Activated T-cell treated with anti-CD3 and anti-CD28 coated beads, Interleukin-2, amount 50 U/mL, for 72 hours (primary cell): Measurements from ENCODE around the gene GRIK4. TPM values are rescaled to one million over a fixed set of nuclear protein-coding genes. Genes with fewer than 3 reads are reported as not detected.

Experiments used
- ATAC-seq, 2 donors: fragments of 150-1000 bp; cut with Tn5 transposase; replicated peaks in 1 of 2; 2 replicates each; pipeline ENCODE4 v1.10.0; 2021; ENCODE audit warnings: moderate library complexity in 2 of 2, mild to moderate bottlenecking in 1 of 2
- DNase-seq, 2 donors: peaks; one replicate each; pipeline ENCODE4 v3.0.0; 2021 to 2022; ENCODE audit warnings: mixed read lengths in 1 of 2
- H3K27ac Mint-ChIP-seq: one replicate; pipeline ENCODE4 v1.8.0; 2022; ENCODE audit warnings: mild to moderate bottlenecking, moderate library complexity, mixed read lengths
- H3K27me3 Mint-ChIP-seq: one replicate; pipeline ENCODE4 v1.8.0; 2022; ENCODE audit warnings: low read depth, mixed read lengths
- H3K36me3 Mint-ChIP-seq, 2 donors: one replicate each; pipeline ENCODE4 v1.8.0; 2022; ENCODE audit warnings: mixed read lengths in 2 of 2, mild to moderate bottlenecking in 1 of 2; ENCODE audit not compliant: insufficient read depth in 2 of 2
- H3K4me1 Mint-ChIP-seq: one replicate; pipeline ENCODE4 v1.8.0; 2022; ENCODE audit warnings: low read depth, mixed read lengths
- H3K4me3 Mint-ChIP-seq, 2 donors: one replicate each; pipeline ENCODE4 v1.8.0; 2022; ENCODE audit warnings: mild to moderate bottlenecking in 2 of 2, mixed read lengths in 2 of 2, moderate library complexity in 2 of 2
- H3K9me3 Mint-ChIP-seq, 2 donors: one replicate each; pipeline ENCODE4 v1.8.0; 2022; ENCODE audit warnings: mixed read lengths in 2 of 2
- total RNA-seq, 2 donors: library from RNA; stranded (reverse); gene quantifications; one replicate each; pipeline ENCODE4 v1.2.3, GENCODE V29; 2022

GRIK4 gene
- total RNA-seq, 2 donors from 2014 or later: 0.12 TPM; not detected in 1

DNA sequence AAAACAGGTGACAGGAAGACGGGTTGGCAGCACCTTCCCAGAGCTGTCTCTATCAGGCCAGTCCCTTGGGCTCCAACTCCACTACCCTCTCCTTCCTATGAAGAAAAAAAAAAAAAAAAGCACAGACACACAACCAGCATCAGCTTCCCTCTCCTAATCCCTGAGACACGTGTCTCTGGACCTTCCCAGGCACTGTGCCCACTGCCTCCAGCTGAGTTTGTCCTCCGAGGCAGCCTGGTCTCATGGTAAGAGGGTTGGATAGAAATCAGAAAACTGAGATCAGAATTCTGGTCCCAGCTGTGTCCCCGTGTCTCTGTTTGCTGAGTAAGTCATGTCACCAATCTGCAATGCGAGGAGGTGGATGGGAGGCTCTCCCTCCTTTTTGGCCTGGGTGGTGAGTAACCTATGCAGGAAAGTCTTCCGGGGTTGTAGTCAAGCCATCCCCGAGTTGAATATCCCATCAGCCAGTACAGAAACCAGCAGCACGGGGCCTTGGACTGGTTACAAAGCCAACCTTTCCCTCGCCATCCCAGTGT is 318.6 kb downstream of the GRIK4 start:
- Mint-ChIP-seq H3K36me3 (no peaks in the 10 kb centered on the region), H3K4me1 (no peaks in the 10 kb centered on the region), H3K9me3 (no peaks in the 10 kb centered on the region), H3K27ac (no peak overlapping the region), H3K27me3 (peaks cover 15% of the 10 kb centered on the region), H3K4me3 (no peak overlapping the region)
- ATAC-seq (no peak), DNase-seq (no peak)

DNA sequence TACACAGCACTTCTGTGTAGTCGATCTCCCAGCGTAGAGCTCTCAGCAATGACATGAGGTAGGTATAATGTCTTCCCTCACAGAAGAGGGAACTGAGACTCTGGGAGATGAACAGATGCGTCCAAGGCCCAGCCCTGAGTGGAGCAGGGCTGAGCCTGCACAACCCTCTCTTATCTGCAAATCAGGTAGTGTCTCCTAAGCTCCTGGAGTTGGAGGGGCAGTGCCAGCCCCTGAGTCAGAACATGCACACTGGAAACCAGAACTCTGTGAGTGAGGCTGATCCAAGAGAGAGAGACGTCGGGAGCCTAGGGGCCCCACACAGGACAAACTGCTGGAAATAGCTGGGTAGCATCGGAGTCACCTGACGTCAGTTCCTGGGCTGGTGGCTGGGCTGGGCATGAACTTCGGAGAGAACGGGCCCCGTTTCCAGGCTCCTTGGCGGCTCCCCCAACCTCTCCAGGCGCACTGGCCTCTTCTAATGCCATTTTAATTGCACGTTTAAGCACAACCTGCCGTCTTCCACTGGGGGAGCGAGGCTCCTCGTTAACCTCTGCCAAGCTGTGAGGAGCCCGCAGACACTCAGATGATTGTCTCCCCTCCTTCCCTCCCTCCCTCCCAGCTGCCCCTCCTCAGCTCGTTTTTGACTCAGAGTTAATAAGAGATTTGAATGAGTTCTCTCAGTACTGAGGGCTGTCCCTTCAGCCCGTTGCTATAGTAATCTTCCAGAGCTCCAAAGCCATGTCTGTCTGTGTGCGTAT is 321.1 kb downstream of the GRIK4 start:
- H3K9me3 Mint-ChIP-seq: no peaks in the 10 kb centered on the region
- DNase-seq (no peak), ATAC-seq (no peak)
- peaks cover 19% of the 10 kb centered on the region for H3K27me3 Mint-ChIP-seq
- H3K4me1 Mint-ChIP-seq: peaks cover 17% of the 10 kb centered on the region
- no peaks in the 10 kb centered on the region for H3K36me3 Mint-ChIP-seq
- H3K4me3 Mint-ChIP-seq: no peak overlapping the region
- no peak overlapping the region for H3K27ac Mint-ChIP-seq

- ATAC-seq: no peak
- H3K4me3 Mint-ChIP-seq: no peak overlapping the region
- peaks cover 21% of the 10 kb centered on the region for H3K4me1 Mint-ChIP-seq
Measured at GRCh38 chr11:120834686-120835210, 323.2 kb downstream of the GRIK4 start.

DNA sequence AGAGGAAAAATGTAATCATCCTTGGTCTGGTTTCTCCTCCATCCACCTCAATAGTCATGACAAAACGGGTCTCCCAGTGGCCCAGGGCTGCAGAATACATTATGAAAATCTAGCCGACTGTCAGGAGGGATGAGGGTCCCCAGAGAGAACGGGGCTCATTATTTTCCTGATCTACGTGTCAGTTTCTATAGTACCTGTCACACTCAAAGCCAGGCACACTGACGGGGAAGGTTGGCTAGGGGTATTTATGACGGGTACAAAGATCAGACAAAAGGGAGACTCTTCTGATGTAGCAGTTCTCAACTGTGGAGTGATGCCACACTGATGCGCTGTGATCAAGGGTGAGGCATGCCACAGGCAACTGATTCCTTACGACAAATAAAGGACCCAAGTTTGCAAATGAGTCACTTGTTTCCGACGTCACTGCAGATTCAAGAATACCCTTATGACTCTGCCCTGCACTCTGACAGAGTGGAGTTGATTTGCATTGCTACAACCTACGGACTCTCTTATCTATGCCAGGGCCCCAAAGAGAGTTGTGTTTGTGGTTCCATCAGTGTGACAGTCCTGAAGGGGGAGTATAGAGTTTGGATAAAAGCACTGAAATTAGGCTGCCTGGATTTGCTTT is 324.2 kb downstream of the GRIK4 start:
- peak; percentile 96 to 97 for ATAC-seq
- Mint-ChIP-seq H3K9me3 (no peaks in the 10 kb centered on the region), H3K4me1 (peaks cover 28% of the 10 kb centered on the region), H3K36me3 (no peaks in the 10 kb centered on the region), H3K27ac (peak overlapping the region; percentile 61), H3K27me3 (peaks cover 34% of the 10 kb centered on the region), H3K4me3 (peak overlapping the region in 1 of 2 donors; percentile 57)
- peak; percentile 64 to 75 for DNase-seq

More at GRCh38 chr11:120834686-120835210, 323.2 kb downstream of the GRIK4 start:
- Mint-ChIP-seq H3K27me3 (peaks cover 27% of the 10 kb centered on the region), H3K27ac (no peak overlapping the region), H3K9me3 (no peaks in the 10 kb centered on the region), H3K36me3 (no peaks in the 10 kb centered on the region)
- no peak for DNase-seq

DNA sequence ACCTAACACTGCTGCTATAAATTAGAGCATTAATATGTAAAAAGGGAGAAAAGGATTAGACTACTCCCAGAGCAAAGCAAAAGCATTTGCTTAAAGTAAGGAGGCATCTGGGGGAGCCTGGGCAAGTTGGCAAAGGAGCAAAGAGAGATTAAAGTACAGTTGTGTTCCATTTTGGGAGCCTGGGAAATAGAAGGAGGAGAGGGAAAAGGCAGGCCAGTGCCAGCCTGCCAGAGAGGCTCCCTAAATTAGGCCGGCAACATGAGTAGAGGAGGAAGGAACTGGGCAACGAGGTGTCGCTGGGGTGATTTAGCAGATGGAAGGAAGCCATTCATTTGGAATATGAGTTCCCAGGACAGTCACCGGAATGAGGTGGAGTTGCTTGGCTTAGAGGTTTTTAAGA is 326.1 kb downstream of the GRIK4 start:
- Mint-ChIP-seq H3K27ac (no peak overlapping the region), H3K36me3 (no peaks in the 10 kb centered on the region), H3K9me3 (no peaks in the 10 kb centered on the region), H3K27me3 (peaks cover 29% of the 10 kb centered on the region), H3K4me1 (peaks cover 28% of the 10 kb centered on the region), H3K4me3 (no peak overlapping the region)
- DNase-seq: no peak
- ATAC-seq: no peak

DNA sequence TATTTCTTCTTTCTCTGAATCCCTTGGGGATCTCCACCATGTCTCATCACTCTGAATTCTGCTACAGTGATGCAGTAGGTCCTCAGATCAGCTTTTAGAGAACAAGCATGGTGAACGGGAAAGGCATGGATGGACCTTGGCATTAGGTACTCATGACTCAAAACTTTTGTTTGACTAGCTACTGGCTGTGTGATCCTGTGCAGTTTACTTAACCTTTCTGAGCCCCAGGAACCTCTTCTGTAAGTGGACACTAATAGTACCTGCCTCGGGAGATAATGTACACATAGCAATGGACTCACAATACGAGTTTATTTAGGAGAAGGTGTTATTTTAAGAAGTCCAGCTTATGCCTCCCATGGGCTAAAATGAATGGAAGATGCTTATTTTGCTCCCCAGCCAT is 327.7 kb downstream of the GRIK4 start:
- no peaks in the 10 kb centered on the region for H3K36me3 Mint-ChIP-seq
- no peak overlapping the region for H3K27ac Mint-ChIP-seq
- no peak for DNase-seq
- H3K4me3 Mint-ChIP-seq: no peak overlapping the region
- H3K27me3 Mint-ChIP-seq: peaks cover 19% of the 10 kb centered on the region
- H3K9me3 Mint-ChIP-seq: no peaks in the 10 kb centered on the region
- no peak for ATAC-seq
- H3K4me1 Mint-ChIP-seq: peaks cover 28% of the 10 kb centered on the region

- Mint-ChIP-seq H3K27me3 (peaks cover 19% of the 10 kb centered on the region), H3K4me1 (peaks cover 28% of the 10 kb centered on the region), H3K9me3 (no peaks in the 10 kb centered on the region), H3K36me3 (no peaks in the 10 kb centered on the region), H3K27ac (no peak overlapping the region), H3K4me3 (no peak overlapping the region)
- ATAC-seq (no peak), DNase-seq (no peak)
Measured at GRCh38 chr11:120839846-120840402, 328.4 kb downstream of the GRIK4 start.

- DNase-seq: no peak
- peaks cover 19% of the 10 kb centered on the region for H3K27me3 Mint-ChIP-seq
- ATAC-seq: no peak
- no peaks in the 10 kb centered on the region for H3K36me3 Mint-ChIP-seq
- H3K27ac Mint-ChIP-seq: no peak overlapping the region
- H3K4me1 Mint-ChIP-seq: peaks cover 23% of the 10 kb centered on the region
- no peak overlapping the region for H3K4me3 Mint-ChIP-seq
- no peaks in the 10 kb centered on the region for H3K9me3 Mint-ChIP-seq
Measured at GRCh38 chr11:120840661-120841060, 329.1 kb downstream of the GRIK4 start.

GRCh38 chr11:120841074-120841473 is 329.5 kb downstream of the GRIK4 start:
- Mint-ChIP-seq H3K36me3 (no peaks in the 10 kb centered on the region), H3K9me3 (no peaks in the 10 kb centered on the region), H3K27ac (no peak overlapping the region), H3K4me1 (peaks cover 19% of the 10 kb centered on the region), H3K4me3 (no peak overlapping the region), H3K27me3 (peaks cover 21% of the 10 kb centered on the region)
- DNase-seq (no peak), ATAC-seq (peak in 1 of 2 donors; percentile 25)

GRCh38 chr11:120842195-120842594 is 330.6 kb downstream of the GRIK4 start:
- Mint-ChIP-seq H3K36me3 (no peaks in the 10 kb centered on the region), H3K4me3 (no peak overlapping the region), H3K27ac (no peak overlapping the region), H3K27me3 (peaks cover 30% of the 10 kb centered on the region), H3K9me3 (no peaks in the 10 kb centered on the region), H3K4me1 (peaks cover 14% of the 10 kb centered on the region)
- DNase-seq (no peak), ATAC-seq (no peak)

- Mint-ChIP-seq H3K4me3 (no peak overlapping the region), H3K36me3 (no peaks in the 10 kb centered on the region), H3K4me1 (no peaks in the 10 kb centered on the region), H3K27me3 (no peaks in the 10 kb centered on the region), H3K9me3 (no peaks in the 10 kb centered on the region), H3K27ac (no peak overlapping the region)
- ATAC-seq (no peak), DNase-seq (no peak)
Measured at GRCh38 chr11:120853435-120853834, 341.9 kb downstream of the GRIK4 start.

DNA sequence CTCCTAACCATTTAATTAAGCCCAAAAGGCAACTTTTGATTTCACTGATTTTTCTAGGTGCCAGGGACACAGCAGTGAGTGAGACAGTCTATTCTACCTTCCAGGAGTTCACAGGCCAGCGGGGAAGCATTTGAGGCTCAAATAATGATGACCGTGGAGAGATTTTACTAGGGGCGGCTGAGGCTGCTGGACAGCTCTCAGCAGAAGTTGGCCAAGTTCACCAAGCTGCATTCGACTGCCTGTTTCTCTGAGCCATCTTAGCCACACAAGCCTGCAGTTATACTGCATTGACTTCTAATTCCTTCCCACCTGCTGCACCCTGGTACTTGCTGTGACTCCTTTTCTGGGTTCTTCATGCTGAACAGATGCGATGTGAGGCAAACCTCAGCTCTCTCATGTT is 343.4 kb downstream of the GRIK4 start:
- ATAC-seq (no peak), DNase-seq (no peak)
- no peak overlapping the region for H3K27ac Mint-ChIP-seq
- no peak overlapping the region for H3K4me3 Mint-ChIP-seq
- H3K36me3 Mint-ChIP-seq: no peaks in the 10 kb centered on the region
- H3K27me3 Mint-ChIP-seq: no peaks in the 10 kb centered on the region
- H3K4me1 Mint-ChIP-seq: no peaks in the 10 kb centered on the region
- H3K9me3 Mint-ChIP-seq: no peaks in the 10 kb centered on the region

DNA sequence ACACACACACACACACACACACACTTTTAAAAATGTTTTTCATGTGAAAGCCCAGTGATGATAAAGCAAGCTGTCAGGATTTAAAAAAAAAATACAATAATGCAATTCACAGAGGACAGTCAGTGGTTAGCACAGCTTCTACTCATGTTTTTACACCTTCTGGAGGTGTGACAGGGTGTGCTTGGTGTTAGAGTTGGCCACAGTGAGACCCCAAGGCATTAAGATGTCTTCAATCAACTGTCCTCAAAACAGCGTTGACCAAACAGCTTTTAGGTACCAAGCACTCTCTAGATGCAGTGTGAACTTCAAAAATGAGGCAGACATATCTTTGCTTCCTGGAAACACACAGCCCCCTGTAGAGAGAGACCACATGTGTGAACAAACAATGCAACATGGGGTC is 346.0 kb downstream of the GRIK4 start:
- no peak for DNase-seq
- Mint-ChIP-seq H3K27ac (no peak overlapping the region), H3K9me3 (no peaks in the 10 kb centered on the region), H3K27me3 (no peaks in the 10 kb centered on the region), H3K36me3 (no peaks in the 10 kb centered on the region), H3K4me1 (no peaks in the 10 kb centered on the region), H3K4me3 (no peak overlapping the region)
- no peak for ATAC-seq
